Eye (tissue), 1 donor: ENCODE results near the gene MKRN1.
"Not testable (repeated sequence)": the region's sequence is repeated elsewhere in the genome, so short reads cannot be mapped to it uniquely, and the experiment has no call there.

Experiments used
- DNase-seq: peaks from one replicate; pipeline ENCODE4 v3.0.0-alpha.2; 2015

Gene MKRN1

GRCh38 chr7:140479062-140479738, at the start of gene MKRN1:
Gene MKRN1, minus strand, starts transcription at chr7:140479505. Its CDS starts 161 bp downstream, at chr7:140479344.
- peak; percentile 96 for DNase-seq

GRCh38 chr7:140526787-140527664, 47.7 kb upstream of the MKRN1 start:
- no peak for DNase-seq

- DNase-seq = no peak
Measured at GRCh38 chr7:140526214-140526613, 46.9 kb upstream of the MKRN1 start.

- no peak for DNase-seq
Measured at GRCh38 chr7:140525743-140526142, 46.4 kb upstream of the MKRN1 start.

- no peak for DNase-seq
Measured at GRCh38 chr7:140521421-140521820, 42.1 kb upstream of the MKRN1 start.

GRCh38 chr7:140519007-140519399, 39.7 kb upstream of the MKRN1 start:
- no peak for DNase-seq

- no peak for DNase-seq
Measured at GRCh38 chr7:140518370-140519006, 39.2 kb upstream of the MKRN1 start.

- DNase-seq = peak; percentile 95
Measured at GRCh38 chr7:140517546-140518369, 38.5 kb upstream of the MKRN1 start.

- peak; percentile 16 for DNase-seq
Measured at GRCh38 chr7:140512317-140513000, 33.2 kb upstream of the MKRN1 start.

GRCh38 chr7:140509789-140510188, 30.5 kb upstream of the MKRN1 start:
- DNase-seq = no peak

GRCh38 chr7:140507556-140507955, 28.3 kb upstream of the MKRN1 start:
- DNase-seq = not testable (repeated sequence)

- peak; percentile 39 for DNase-seq
Measured at GRCh38 chr7:140506788-140507464, 27.6 kb upstream of the MKRN1 start.

GRCh38 chr7:140501966-140502365, 22.7 kb upstream of the MKRN1 start:
- DNase-seq = no peak

- DNase-seq = not testable (repeated sequence)
Measured at GRCh38 chr7:140497807-140498206, 18.5 kb upstream of the MKRN1 start.

- DNase-seq = no peak
Measured at GRCh38 chr7:140497241-140497769, 18.0 kb upstream of the MKRN1 start.

GRCh38 chr7:140495514-140496097, 16.3 kb upstream of the MKRN1 start:
- DNase-seq = no peak

- DNase-seq = no peak
Measured at GRCh38 chr7:140494867-140495266, 15.6 kb upstream of the MKRN1 start.

- DNase-seq = no peak
Measured at GRCh38 chr7:140489026-140489359, 9.7 kb upstream of the MKRN1 start.

- DNase-seq = no peak
Measured at GRCh38 chr7:140485500-140486265, 6.4 kb upstream of the MKRN1 start.

- DNase-seq = no peak
Measured at GRCh38 chr7:140484951-140485499, 5.7 kb upstream of the MKRN1 start.
